A549 (cell line): ENCODE results near the gene PDPN. TPM values are rescaled to one million over a fixed set of nuclear protein-coding genes. Genes with fewer than 3 reads are reported as not detected.
A peak's percentile ranks its signal among the peaks of the same experiment; 100 is the strongest.

ENCODE experiments used
- ATAC-seq, 2 experiments: fragments of 200-7000 bp in 1 of 2; fragments of >200 bp in 1 of 2; cut with Nextera tagmentation in 1 of 2; cut with Tn5 transposase in 1 of 2; 3 replicates each; pipeline versions ENCODE4 v1.8.0 to v1.9.1; 2018 to 2020; ENCODE audit warnings: mild to moderate bottlenecking in 1 of 2, moderate library complexity in 1 of 2
- CTCF ChIA-PET: fragments of 300-600 bp; sonication (Branson Sonifier 250); formaldehyde crosslinking; extraction: SDS; loops from one replicate; lab custom pipeline; 2021; ENCODE audit warnings: antibody characterized with exemption, inconsistent platforms; lab: Yijun Ruan, JAX
- POLR2A ChIA-PET: fragments of 350-600 bp; formaldehyde crosslinking; extraction: SDS; loops from one replicate; lab custom pipeline; 2021; ENCODE audit warnings: antibody characterized with exemption, inconsistent platforms; lab: Yijun Ruan, JAX
- DNase-seq, 2 experiments: peaks; one replicate each; pipeline versions ENCODE4 v3.0.0 to v3.0.0-alpha.2; 2011 to 2016; ENCODE audit warnings: low read depth in 1 of 2, low spot score in 1 of 2
- FAIRE-seq: peaks from 2 replicates; lab custom pipeline; 2011; peaks lifted over from hg19 to GRCh38; lab: Jason Lieb, UNC
- H3K27ac ChIP-seq, 2 experiments: fragments of >200 bp; sonication (Bioruptor Twin); formaldehyde crosslinking; 3 replicates each; pipeline ENCODE4 v1.5.1; 2016 to 2017
- H3K4me1 ChIP-seq: fragments of >200 bp; sonication (Bioruptor Twin); formaldehyde crosslinking; 3 replicates; pipeline ENCODE4 v1.6.1; 2016
- H3K4me2 ChIP-seq: fragments of >200 bp; sonication (Bioruptor Twin); formaldehyde crosslinking; 3 replicates; pipeline ENCODE4 v1.6.1; 2016
- H3K4me3 ChIP-seq: fragments of >200 bp; sonication (Bioruptor Twin); formaldehyde crosslinking; 3 replicates; pipeline ENCODE4 v1.5.1; 2016
- H3K9me3 ChIP-seq: fragments of >200 bp; sonication (Bioruptor Twin); formaldehyde crosslinking; 3 replicates; pipeline ENCODE4 v1.6.1; 2016
- ATOH8 ChIP-seq: fragments of 250-450 bp; sonication (Bioruptor Pico); IDR thresholded peaks from 2 replicates; pipeline ENCODE4 v1.5.0; 2020; ENCODE audit warnings: low read depth, mild to moderate bottlenecking, moderate library complexity
- CHD2 ChIP-seq: fragments of 150-350 bp; IDR thresholded peaks from 2 replicates; pipeline ENCODE4 v1.6.1; 2014; ENCODE audit warnings: low read length; ENCODE audit not compliant: partially characterized antibody
- EP300 ChIP-seq, 2 experiments: fragments of >200 bp; sonication (Bioruptor Twin); formaldehyde crosslinking; IDR thresholded peaks; 2 replicates in 1 of 2; 3 replicates in 1 of 2; pipeline ENCODE4 v1.6.1; 2016 to 2017
- FOXS1 ChIP-seq: fragments of 250-450 bp; sonication (Bioruptor Pico); IDR thresholded peaks from 2 replicates; pipeline ENCODE4 v1.5.0; 2020; ENCODE audit warnings: mild to moderate bottlenecking, moderate library complexity
- GATA3 ChIP-seq: IDR thresholded peaks from 2 replicates; pipeline ENCODE4 v1.6.1; 2012; ENCODE audit warnings: borderline replicate concordance
- HES2 ChIP-seq: fragments of >200 bp; sonication (Bioruptor Twin); formaldehyde crosslinking; IDR thresholded peaks from 2 replicates; pipeline ENCODE4 v1.6.1; 2016
- HMGXB4 ChIP-seq: fragments of 250-450 bp; sonication (Bioruptor Pico); IDR thresholded peaks from 2 replicates; pipeline ENCODE4 v1.5.0; 2021; ENCODE audit warnings: mild to moderate bottlenecking, moderate library complexity, borderline replicate concordance
- HOXB5 ChIP-seq: fragments of 250-450 bp; sonication (Bioruptor Pico); IDR thresholded peaks from 2 replicates; pipeline ENCODE4 v1.5.0; 2020; ENCODE audit warnings: mild to moderate bottlenecking, moderate library complexity
- JUNB ChIP-seq: fragments of >200 bp; sonication (Bioruptor Twin); formaldehyde crosslinking; IDR thresholded peaks from 2 replicates; pipeline ENCODE4 v1.6.1; 2016
- MAFK ChIP-seq: fragments of 450-650 bp; IDR thresholded peaks from 2 replicates; pipeline ENCODE4 v1.6.1; 2014; ENCODE audit not compliant: partially characterized antibody
- MAX ChIP-seq: IDR thresholded peaks from 2 replicates; pipeline ENCODE4 v1.6.1; 2012
- MAZ ChIP-seq: fragments of 150-350 bp; IDR thresholded peaks from 2 replicates; pipeline ENCODE4 v1.6.1; 2014; ENCODE audit warnings: antibody characterized with exemption, low read depth, low read length, borderline replicate concordance
- NR3C1 ChIP-seq: fragments of >200 bp; sonication (Bioruptor Twin); formaldehyde crosslinking; IDR thresholded peaks from 3 replicates; pipeline ENCODE4 v1.6.1; 2017
- PBX3 ChIP-seq: IDR thresholded peaks from 2 replicates; pipeline ENCODE4 v1.6.1; 2012
- POLR2AphosphoS2 ChIP-seq: conservative IDR thresholded peaks from 2 replicates; pipeline ENCODE4 v1.6.1; 2012; ENCODE audit warnings: low read length, improper control_type of control experiment, inconsistent platforms
- RAD21 ChIP-seq, 2 experiments: fragments of >200 bp in 1 of 2; sonication (Bioruptor Twin) in 1 of 2; formaldehyde crosslinking in 1 of 2; IDR thresholded peaks in 1 of 2; conservative IDR thresholded peaks in 1 of 2; 2 replicates in 1 of 2; 3 replicates in 1 of 2; pipeline ENCODE4 v1.6.1; 2012 to 2018; ENCODE audit warnings: inconsistent platforms in 1 of 2
- RCOR1 ChIP-seq: fragments of 150-350 bp; IDR thresholded peaks from 2 replicates; pipeline ENCODE4 v1.6.1; 2014; ENCODE audit warnings: antibody characterized with exemption, low read length, low read depth
- RNF2 ChIP-seq: fragments of 200-600 bp; sonication (generic); IDR thresholded peaks from 2 replicates; pipeline ENCODE4 v1.6.1; 2016; ENCODE audit warnings: low read depth, mild to moderate bottlenecking, antibody characterized with exemption, moderate library complexity, borderline replicate concordance
- SMC3 ChIP-seq: fragments of >200 bp; sonication (Bioruptor Twin); formaldehyde crosslinking; IDR thresholded peaks from 3 replicates; pipeline ENCODE4 v1.6.1; 2018; ENCODE audit warnings: inconsistent platforms
- SREBF2 ChIP-seq: fragments of 450-650 bp; IDR thresholded peaks from 2 replicates; pipeline ENCODE4 v1.6.1; 2014; ENCODE audit warnings: mild to moderate bottlenecking, moderate library complexity
- USF2 ChIP-seq: fragments of 450-650 bp; IDR thresholded peaks from 2 replicates; pipeline ENCODE4 v1.6.1; 2014; ENCODE audit warnings: antibody characterized with exemption
- ZC3H11A ChIP-seq: fragments of 450-650 bp; IDR thresholded peaks from 2 replicates; pipeline ENCODE4 v1.6.1; 2014; ENCODE audit warnings: antibody characterized with exemption, mild to moderate bottlenecking
- ZFP36 ChIP-seq: fragments of 450-650 bp; IDR thresholded peaks from 2 replicates; pipeline ENCODE4 v1.6.1; 2014; ENCODE audit warnings: borderline replicate concordance; ENCODE audit not compliant: partially characterized antibody
- WGBS: methylation state at CpG from one replicate; pipeline ENCODE4 v1.1.6; 2017; ENCODE audit errors: missing lambda C conversion rate; 5-methylcytosine and 5-hydroxymethylcytosine counted together
- polyA plus RNA-seq, 4 experiments: library from polyadenylated mRNA; depleted of rRNA in 3 of 4; stranded (reverse); fragments of >200 nt; fragmentation: RNase III in 1 of 4; extraction: RNeasy Plus Mini Kit Qiagen cat#74134 plus additional on column Dnase treatment in 1 of 4; gene quantifications; 2 replicates in 3 of 4; 3 replicates in 1 of 4; pipeline ENCODE4 v1.2.3, GENCODE V29; 2011 to 2017

Gene PDPN
- polyA plus RNA-seq, 2 of the 4 experiments (the other 2 are of a cell fraction) = not detected

- TF ChIP-seq HMGXB4 (CRISPR knock-in tag) = no peak
- no peak for TF ChIP-seq HOXB5
- no peak for TF ChIP-seq SREBF2
Measured at GRCh38 chr1:13622446-13622845, 38.8 kb downstream of the PDPN start (continued).

- Histone ChIP-seq H3K9me3 (no peaks in the 10 kb centered on the region), H3K27ac (no peak overlapping the region), H3K4me3 (no peak overlapping the region), H3K4me1 (no peaks in the 10 kb centered on the region), H3K4me2 (no peak overlapping the region)
- ATAC-seq (no peak), FAIRE-seq (no peak), DNase-seq (no peak)
- TF ChIP-seq EP300 (IDR thresholded peaks at IDR 0.05) (no peak), GATA3 (no peak), SREBF2 (no peak)
- WGBS = 49% methylated on average over 9 of the region's 9 CpGs
- ChIA-PET POLR2A (no interaction called here), CTCF (no interaction called here)
Measured at GRCh38 chr1:13623021-13623637, 39.5 kb downstream of the PDPN start.

GRCh38 chr1:13624526-13624925 is 40.9 kb downstream of the PDPN start:
- ChIA-PET POLR2A (no interaction called here), CTCF (interaction anchor here (0.9 kb wide), 1 partner anchor 41 kb away, joined by 3 read pairs; no protein-coding TSS in a partner anchor)
- WGBS = 45% methylated on average over 6 of the region's 6 CpGs
- Histone ChIP-seq H3K4me3 (no peak overlapping the region), H3K9me3 (no peaks in the 10 kb centered on the region), H3K4me1 (no peaks in the 10 kb centered on the region), H3K27ac (no peak overlapping the region), H3K4me2 (no peak overlapping the region)
- FAIRE-seq (no peak), DNase-seq (no peak), ATAC-seq (no peak)
- TF ChIP-seq JUNB (no peak), ZFP36 (no peak), MAZ (no peak), RCOR1 (no peak), PBX3 (no peak), MAX (no peak), NR3C1 (no peak), FOXS1 (CRISPR knock-in tag) (no peak), RNF2 (no peak), USF2 (no peak), CHD2 (no peak), POLR2AphosphoS2 (no peak)

- Histone ChIP-seq H3K4me2 (no peak overlapping the region), H3K27ac (no peak overlapping the region), H3K4me1 (no peaks in the 10 kb centered on the region), H3K4me3 (no peak overlapping the region), H3K9me3 (no peaks in the 10 kb centered on the region)
- TF ChIP-seq ATOH8 (CRISPR knock-in tag) = no peak
- peak; percentile 90 for TF ChIP-seq MAFK
- TF ChIP-seq RAD21 (conservative IDR thresholded peaks at IDR 0.05 in 1 of 2, IDR thresholded peaks at IDR 0.05 in 1 of 2) = no peak
- TF ChIP-seq ZC3H11A = no peak
- TF ChIP-seq HES2 = no peak
- TF ChIP-seq EP300 (IDR thresholded peaks at IDR 0.05) = no peak
- no peak for TF ChIP-seq SMC3
- CTCF ChIA-PET = no interaction called here
- no peak for DNase-seq
- no peak for FAIRE-seq
- ATAC-seq = no peak
- POLR2A ChIA-PET = no interaction called here
Measured at GRCh38 chr1:13627127-13627526, 43.5 kb downstream of the PDPN start.
